HG02970 (cell line): ENCODE data around the gene RPLP2.

ENCODE experiments used
- ATAC-seq: cut with Tn5 transposase; IDR thresholded peaks from one replicate; pipeline ENCODE4 v1.9.1; 2021; ENCODE audit warnings: mild to moderate bottlenecking, moderate library complexity, moderate number of reproducible peaks; ENCODE audit not compliant: unreplicated experiment, low FRiP score

The RPLP2 gene

DNA sequence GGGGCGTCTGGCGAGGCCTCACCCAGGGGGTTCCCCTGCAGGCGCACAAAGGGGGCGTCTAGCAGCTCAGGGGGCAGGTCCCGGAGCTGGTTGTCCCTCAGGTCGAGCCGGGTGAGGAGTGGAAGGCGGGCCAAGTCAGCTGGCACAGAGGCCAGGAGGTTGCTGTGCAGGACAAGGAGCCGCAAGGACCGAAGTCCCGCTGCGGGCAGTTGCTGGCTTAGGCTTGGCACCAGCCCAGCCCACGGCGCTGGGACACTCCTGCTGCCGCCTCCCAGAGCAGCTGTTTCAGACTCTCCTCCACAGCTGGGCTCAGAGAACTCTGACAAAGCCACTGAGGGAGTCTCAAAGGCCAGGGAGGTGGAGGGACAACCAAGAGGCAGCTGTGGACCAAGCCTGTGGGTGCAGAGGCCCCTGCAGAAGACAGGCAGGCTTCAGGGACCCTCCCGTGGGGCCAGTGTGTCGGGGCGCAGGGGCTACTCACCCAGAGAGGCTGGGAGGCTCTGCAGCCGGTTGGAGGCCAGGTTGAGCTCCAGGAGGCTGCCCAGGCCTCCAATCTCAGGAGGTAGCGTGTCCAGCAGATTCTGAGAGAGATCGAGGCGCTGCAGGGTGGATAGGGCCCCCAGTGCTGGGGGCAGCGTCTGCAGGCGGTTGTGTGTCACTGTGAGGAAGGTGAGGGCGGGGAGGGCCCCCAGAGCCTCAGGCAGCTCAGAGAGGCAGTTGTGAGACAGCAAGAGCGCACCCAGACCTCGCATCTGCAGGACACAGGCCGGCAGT, 6.9 kb upstream of the RPLP2 start:
- no peak for ATAC-seq

DNA sequence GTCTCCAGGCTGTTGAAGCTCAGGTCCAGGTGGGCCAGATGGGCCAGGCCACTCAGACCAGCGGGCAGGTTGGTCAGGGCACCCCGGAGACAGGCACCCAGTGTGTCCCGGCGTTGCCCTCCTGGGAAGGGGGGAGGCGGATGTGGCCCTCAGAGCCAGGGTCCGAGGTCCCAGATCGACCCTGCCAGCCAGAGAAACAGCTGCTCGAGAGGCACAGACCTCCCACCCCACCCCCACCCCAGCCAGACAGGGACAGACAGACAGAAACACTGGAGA, 6.4 kb upstream of the RPLP2 start:
- ATAC-seq, result no peak

DNA sequence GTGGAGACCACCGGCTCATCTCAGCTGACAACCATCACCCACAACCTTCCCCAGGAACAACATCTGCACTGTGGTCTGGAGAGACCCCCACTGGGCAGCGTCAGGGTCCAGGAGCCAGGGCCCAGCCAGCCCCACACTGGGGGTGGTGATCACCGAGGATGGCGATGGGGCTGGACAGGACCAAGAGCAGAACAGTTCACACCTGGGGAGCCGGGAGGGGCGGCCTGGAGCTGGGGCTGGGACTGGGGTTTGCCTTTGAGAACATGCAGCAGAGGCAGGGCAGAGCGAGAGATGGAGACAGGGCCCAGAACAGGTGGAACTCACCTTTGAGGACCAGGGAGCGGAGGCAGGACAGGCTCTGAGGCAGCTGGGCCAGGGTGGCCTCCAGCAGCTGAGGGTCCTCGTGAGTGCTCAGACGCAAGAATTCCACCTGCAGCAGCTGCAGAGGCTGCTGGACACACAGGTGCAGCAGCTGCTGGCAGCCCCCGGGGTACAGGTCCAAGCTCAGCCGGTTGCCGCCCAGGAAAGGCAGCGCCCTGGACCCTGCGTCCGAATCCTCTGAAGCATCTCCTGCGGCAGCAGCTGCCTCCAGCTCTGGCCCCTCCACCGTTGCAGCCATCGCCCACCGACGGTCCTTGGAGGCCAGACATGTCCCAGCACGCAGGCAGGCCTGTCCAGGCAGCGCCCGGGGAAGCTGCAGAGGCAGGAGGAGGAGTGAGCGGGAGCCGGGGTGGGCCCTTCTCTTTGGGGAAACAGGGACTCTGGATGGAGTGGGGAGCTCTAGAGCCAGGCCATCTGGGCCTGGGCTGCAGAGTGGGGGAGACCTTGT, 5.8 kb upstream of the RPLP2 start:
- ATAC-seq, result no peak

DNA sequence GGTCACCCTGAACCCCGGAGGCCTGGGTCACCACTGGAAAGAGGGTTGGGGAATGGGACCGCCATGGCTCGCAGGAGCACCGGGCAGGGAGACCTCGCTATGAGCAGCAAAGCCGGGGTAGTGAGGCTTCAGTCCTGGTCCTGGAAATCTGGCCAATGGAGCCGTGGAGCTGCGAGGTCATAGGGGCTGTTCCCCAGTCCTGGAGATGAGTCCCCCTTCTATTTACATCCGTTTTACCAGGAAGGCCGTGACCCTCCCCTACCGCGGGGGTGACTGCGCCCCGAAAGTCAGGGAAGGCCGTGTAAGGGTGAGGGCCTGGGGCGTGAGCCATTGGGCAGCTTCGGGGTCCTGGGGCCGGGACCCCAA, 5.2 kb upstream of the RPLP2 start:
- ATAC-seq, result no peak

DNA sequence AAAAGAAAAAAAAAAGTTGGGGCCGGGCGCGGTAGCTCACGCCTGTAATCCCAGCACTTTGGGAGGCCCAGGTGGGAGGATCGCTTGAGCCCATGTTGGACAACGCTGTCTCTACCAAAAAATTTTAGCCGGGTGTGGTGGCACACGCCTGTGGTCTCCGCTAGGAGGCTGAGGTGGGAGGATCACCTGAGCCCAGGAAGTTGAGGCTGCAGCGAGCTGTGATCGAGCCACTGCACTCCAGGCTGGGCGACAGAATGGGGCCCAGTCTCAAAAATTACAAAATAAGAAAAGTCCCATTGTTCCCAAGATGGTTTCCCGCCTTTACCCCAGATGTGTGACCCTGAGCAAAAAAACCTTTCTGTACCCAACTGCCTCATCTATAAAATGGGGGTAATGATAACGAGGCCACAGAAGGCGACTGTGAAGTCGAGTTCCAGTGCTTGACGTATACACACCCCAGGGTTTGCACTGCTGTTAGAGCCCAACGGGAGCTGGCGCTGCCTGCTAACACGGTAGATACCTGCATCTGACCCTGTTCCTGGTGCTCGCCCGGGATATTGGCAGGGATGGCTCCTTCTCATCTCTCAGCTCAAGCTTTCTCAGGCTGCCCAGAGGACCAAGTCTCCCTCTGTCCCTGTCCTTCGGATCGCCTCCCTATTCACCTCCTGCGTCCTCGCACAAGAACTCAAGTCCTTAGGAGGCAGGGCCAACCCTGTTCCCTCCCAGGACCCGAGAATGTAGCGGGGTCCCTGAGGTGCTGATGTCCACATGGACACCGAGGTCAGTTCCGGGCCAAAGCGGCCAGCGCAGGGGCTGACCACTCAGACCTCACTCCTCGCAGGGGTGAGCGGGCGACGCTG, 1.1 kb upstream of the RPLP2 start:
- no peak for ATAC-seq

DNA sequence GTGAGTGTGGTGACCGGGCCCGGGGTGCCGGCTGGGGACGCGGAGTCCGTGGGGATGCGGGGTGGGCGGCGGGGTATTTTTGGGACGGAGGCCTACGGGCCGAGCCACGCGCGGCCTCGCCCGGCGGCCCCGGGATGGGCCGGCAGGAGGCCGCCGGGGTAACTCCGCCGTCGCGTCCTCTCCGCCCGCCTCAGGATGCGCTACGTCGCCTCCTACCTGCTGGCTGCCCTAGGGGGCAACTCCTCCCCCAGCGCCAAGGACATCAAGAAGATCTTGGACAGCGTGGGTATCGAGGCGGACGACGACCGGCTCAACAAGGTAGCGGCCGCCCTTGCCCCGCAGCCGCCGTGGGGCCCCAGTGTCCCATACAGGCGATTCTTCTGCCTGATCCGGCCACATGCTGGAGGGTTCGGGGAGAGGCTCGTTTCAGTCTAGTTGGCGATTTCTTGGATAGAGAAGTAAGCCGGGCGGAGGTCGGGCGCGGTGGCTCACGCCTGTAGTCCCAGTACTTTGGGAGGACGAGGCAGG, 337 bp downstream of the RPLP2 start:
- no peak for ATAC-seq

DNA sequence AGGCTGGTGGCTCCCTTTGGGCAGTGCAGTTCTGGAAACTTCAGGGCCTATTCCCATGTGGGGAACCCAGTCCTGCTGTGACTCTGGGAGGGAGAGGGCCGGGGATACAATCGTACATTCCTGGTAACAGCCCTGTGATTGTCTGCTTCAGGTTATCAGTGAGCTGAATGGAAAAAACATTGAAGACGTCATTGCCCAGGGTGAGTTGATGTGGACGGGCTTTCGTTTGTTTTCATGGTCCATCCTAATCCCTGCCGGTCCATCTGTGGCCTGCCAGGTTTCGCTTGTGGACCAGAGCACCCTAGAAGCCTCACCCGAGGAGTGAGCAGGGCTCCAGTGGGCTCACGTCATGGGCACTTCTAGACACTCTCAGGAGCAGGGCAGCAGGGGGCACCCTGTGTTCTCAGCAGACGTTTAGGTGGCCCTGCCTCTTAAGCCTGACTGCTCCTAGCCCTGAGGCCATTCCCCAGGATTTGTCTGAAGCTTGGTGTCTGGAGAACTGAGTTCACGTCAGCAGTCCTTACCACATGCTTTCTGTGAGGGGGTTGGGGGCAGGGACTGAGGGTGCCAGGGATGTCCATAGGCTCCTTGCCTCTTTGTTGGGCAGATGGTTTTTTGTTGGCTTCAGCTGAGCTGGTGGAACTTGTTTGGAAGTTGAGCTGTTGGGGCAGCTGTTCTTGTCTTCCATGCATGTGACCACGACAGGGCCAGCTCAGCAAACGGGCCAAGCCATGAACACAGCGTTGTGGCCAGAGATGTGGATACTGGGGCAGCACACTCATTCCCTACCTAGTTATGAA, 1.9 kb downstream of the RPLP2 start:
- ATAC-seq, result no peak

DNA sequence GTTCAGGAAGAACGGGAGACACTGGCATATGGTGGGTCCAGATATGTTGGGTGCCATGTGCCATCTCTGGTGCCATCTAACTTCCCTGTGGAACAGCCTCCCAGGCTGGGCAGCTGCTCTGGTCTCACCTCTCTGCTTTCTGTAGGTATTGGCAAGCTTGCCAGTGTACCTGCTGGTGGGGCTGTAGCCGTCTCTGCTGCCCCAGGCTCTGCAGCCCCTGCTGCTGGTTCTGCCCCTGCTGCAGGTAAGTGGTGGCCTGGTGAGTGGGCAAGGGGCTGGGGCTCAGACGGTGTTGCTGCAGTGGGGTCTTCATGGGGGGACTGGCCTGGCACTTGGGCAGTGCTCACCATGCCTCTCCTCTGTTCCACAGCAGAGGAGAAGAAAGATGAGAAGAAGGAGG, 2.6 kb downstream of the RPLP2 start:
- no peak for ATAC-seq

DNA sequence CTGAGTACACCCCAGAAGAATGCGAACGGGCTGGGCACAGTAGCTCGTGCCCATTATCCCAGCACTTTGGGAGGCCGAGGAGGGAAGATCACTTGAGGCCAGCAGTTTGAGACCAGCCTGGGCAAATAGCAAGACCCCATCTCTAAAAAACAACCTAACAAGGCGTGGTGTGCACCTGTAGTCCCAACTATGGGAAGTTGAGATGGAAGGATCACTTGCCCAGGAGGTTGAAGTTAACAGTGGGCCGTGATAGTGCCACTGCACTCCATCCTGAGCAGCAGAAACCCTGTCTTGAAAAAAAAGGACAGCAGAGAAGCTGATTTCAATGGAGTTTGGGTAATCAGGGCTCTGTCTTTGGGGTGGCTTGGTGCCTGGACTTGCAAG, 3.3 kb downstream of the RPLP2 start:
- no peak for ATAC-seq

DNA sequence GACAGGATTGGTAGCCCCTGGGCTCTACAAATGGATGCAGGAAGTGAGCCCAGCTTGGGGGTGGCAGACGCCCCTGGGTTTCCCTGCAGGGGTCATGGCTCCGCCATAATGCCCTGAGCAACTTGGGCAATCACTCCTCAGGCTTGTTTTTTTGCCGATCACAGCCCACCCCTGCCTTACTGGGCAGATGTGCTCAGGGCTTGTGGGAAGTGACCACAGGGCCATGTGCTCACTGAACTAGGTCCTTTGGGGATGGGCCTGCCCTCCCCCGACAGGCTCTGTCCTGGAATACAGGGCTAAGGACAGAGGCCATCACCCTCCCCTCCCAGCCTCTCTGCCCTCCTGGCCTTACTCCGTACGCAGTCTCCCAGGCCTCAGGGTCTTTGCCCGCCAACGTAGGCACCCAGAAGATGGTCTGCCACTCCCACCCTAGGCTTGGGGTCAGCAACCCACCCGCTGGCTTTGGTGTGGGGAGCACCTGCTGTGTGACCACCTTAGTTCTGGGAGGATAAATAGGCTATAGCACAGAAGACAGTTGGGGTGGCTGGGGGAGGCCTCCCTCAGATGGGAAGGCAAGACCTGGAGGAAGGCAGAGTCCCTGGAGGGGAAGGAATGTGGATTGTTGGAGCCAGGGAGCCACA, 3.8 kb downstream of the RPLP2 start:
- no peak for ATAC-seq

DNA sequence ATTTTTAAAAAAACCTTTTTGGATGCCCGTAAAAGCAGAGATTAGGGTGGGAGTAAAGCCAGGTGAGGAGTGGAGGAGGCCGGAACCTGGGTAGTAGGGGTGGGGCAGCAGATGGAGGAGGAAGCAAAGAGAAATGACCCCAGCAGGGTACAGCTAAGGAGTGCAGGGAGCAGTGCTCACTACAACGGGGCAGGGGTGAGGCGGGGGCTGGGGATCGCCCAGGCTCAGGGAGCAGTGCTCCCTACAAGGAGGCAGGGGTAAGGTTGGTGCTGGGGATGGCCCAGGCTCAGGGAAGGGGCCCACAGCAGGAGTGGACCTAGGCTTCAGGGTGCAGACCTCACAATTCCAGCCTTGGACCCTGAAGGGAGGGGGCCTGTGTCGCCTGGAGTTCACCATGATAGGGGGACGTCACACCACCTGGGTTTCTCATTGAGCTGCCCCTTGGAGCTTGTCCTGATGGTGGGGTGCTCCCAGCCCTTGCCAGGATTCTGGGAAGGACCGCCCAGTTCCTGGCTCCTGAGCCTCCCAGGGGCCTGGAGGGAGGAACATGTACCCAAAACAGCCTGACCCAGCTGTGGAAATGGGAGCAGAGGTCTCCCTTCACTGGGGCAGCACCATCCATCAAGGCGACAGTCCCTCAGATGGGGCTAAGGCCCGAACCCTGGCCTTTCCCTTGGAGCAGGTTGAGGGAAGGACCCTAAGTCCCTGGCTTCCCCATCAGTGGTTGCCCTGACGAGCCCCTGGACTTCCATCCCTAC, 6.1 kb downstream of the RPLP2 start:
- no peak for ATAC-seq

DNA sequence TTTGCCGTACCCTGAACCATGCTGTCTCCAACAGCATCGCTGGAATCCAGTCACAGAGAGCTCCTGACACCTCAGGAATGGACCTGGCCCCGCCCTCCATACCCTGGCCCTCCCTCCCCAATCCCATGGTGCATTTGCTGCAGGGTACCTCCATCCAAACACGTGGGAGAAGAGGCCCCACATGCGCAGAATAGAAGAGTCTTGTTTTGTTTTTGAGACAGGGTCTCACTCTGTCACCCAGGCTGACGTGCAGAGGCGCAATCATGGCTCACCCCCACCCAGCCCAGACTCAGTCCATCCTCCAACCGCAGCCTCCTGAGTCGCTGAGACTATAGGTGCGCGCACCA, 6.6 kb downstream of the RPLP2 start:
- ATAC-seq, result no peak

DNA sequence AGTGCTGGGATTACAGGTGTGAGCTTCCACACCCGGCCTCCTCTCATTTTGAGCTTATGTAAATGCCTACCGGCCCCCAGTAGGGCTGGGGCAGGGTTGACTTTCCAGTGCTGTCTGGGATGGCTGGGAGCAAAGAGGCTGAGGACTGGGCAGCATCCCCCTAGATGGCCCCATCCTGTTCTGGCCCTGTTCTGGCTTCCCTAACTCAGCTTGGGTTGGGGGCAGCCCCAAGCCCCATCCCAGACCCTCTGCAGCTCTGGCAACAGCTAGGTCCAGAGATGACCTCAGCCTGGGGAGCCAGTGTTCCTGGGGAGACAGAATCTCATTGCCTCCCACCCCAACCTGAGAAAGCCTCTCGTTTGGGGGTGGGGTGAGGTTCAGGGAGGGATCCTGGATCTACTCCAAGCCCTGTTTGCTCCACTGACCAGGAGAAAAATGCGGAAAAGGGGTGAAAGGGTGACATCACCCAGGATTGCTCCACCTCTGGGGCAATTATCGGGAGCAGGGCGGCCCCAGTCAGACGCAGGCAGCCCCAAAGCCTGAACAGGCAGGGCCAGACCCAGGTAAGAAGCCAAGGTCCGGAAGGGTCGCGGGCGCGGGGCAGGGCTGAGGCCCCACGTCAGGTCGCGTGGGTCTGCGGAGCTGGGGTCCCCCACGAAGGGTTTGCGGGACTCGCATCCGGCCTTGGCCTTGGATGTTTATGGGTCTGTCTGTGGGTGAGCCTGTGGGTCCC, 8.8 kb downstream of the RPLP2 start, which contains the start of gene PNPLA2:
TSS of gene PNPLA2 (plus strand) at position 519 of the 733 bp plus-strand sequence. CDS start 805 bp downstream, outside the sequence.
- ATAC-seq, result no peak

DNA sequence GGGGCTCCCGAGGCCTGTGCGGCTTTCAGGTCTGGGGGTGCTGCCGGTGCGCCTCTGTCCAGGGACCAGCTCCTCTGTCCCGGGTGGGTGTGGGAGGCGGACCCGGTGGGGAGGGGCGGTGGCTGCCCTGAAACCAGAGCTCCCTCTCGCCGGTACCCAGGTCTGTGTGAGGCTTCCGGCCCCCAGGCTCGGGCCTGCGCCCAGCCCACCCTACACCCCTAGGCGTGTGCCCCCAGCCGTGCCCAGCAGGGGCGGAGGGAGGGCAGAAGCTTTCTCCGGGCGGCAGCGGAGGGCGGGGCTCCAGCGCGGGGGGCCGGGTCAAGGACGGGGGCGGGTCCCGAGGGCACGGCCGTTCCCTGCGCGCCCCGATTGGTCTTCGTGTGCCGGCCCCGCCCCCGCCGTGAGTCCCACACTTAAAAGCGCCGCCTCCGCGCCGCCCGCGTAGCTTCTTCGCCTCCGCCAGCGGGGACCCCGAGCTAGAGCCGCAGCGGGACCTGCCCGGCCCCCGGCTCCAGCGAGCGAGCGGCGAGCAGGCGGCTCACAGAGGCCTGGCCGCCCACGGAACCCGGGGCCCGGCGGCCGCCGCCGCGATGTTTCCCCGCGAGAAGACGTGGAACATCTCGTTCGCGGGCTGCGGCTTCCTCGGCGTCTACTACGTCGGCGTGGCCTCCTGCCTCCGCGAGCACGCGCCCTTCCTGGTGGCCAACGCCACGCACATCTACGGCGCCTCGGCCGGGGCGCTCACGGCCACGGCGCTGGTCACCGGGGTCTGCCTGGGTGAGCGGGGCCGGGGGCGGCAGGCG, 9.6 kb downstream of the RPLP2 start:
- peak; percentile 63 for ATAC-seq

DNA sequence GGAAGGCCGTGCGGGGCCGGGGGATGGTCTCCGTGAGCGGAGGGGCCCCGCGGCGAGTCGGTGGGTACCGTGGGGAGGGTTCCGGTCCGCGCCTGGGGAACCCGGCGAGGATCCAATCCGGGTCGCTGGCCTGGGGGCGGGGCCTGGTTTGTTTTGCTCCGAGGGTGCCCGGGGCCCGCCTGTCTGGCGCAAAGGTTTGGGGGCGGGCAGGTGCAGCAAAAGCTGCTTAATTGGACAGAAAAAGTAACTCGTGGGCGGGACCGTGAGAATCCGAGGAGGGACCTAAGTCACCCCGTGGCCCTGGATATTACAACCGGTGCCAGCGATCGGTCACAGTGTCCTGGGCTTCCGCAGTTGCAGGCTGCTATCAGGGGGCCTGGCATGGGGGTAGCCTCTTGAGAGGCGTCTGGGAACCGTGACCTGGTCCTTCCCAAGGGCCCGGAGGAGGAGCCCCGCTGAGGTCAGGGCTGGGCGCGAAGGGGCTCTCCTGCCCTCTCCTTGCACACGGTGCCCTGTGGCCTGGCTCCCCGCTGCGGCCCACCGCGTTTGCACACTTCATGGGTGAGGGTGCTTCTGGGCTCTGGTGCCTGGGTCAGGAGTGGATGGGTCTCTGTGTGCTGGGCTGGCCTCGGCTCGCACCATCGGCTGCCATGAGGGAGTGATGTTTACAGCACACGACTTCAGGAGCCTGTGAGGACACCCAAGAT, 10.3 kb downstream of the RPLP2 start:
- ATAC-seq, result peak; percentile 48

DNA sequence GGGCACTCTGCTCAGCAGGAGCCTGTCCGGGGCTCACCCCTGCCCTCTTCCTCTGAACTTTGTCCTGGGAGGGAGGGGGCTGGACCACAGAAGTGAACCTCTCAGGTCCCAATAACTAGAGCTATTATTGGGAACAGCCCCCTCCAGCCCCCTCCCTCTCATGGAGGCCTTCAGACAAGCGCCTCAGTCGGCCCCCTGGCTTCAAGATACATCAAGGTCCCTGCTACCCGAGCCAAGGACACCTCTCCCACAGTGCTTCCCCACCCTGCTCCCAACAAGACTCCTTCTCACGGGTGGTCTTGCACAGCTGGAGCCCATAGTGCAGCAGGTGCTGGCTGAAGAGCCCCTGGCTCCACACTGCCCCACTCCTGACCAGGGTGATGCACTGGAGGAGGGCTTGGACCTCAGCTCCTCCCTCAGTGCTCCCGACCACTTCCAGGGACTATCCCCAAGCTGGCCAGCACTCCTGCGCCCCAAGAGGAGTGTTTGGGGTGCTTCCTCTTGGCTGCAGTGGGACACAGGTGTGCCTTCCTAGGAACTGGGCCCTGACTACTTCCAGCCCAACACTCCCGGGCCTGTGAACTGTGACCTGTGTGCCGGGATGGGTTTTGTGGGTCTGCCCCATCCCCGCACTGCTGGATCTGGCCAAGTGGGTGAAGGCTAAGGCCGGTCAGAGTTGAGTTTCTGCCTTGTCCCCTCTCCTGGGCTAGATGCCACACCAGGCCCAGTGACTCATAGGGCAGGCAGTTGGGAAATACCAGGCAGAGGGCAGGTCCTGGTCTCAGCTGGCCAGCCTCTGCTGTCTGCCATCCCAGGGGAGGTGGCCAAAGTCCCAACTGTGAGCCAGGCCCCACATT, 11.1 kb downstream of the RPLP2 start:
- no peak for ATAC-seq
